Type B pancreatic cell (in vitro differentiated cells): ENCODE data around the gene LIMCH1. TPM values are rescaled to one million over a fixed set of nuclear protein-coding genes. Genes with fewer than 3 reads are reported as not detected.

Experiments
- DNase-seq: peaks from one replicate; pipeline ENCODE4 v3.0.0; 2021; ENCODE audit warnings: mixed read lengths; ENCODE audit not compliant: unreplicated experiment; ENCODE audit errors: extremely low spot score
- H3K27ac Mint-ChIP-seq: 2 replicates; pipeline ENCODE4 v1.8.0; 2021; ENCODE audit warnings: mild to moderate bottlenecking, mixed read lengths
- H3K27me3 Mint-ChIP-seq: 2 replicates; pipeline ENCODE4 v1.8.0; 2021; ENCODE audit warnings: mixed read lengths
- H3K36me3 Mint-ChIP-seq: 2 replicates; pipeline ENCODE4 v1.8.0; 2021; ENCODE audit warnings: mixed read lengths
- H3K4me1 Mint-ChIP-seq: one replicate; pipeline ENCODE4 v1.8.0; 2021; ENCODE audit warnings: mixed read lengths; ENCODE audit not compliant: unreplicated experiment
- H3K4me3 Mint-ChIP-seq: 2 replicates; pipeline ENCODE4 v1.8.0; 2021; ENCODE audit warnings: mild to moderate bottlenecking, mixed read lengths
- H3K9me3 Mint-ChIP-seq: 2 replicates; pipeline ENCODE4 v1.8.0; 2021; ENCODE audit warnings: mixed read lengths
- CTCF ChIP-seq: fragments of 200-600 bp; sonication (generic); conservative IDR thresholded peaks from 2 replicates; pipeline ENCODE4 v1.5.0; 2021; ENCODE audit warnings: antibody characterized with exemption, mild to moderate bottlenecking
- total RNA-seq: library from RNA; stranded (reverse); gene quantifications from 2 replicates; pipeline ENCODE4 v1.2.1, GENCODE V29; 2021; ENCODE audit warnings: low replicate concordance

The LIMCH1 gene
- total RNA-seq, 1 donor from 2014 or later: 67.9 TPM

GRCh38 chr4:41586675-41587225 is 48.8 kb downstream of the LIMCH1 start:
- no peak for DNase-seq
- Mint-ChIP-seq H3K36me3 (peaks cover 7% of the 10 kb centered on the region), H3K27ac (no peak overlapping the region), H3K4me3 (no peak overlapping the region), H3K4me1 (peaks cover 6% of the 10 kb centered on the region), H3K27me3 (no peaks in the 10 kb centered on the region), H3K9me3 (peaks cover 7% of the 10 kb centered on the region)
- no peak for TF ChIP-seq CTCF

GRCh38 chr4:41587286-41587685 is 49.3 kb downstream of the LIMCH1 start:
- Mint-ChIP-seq H3K4me1 (peaks cover 6% of the 10 kb centered on the region), H3K9me3 (peaks cover 7% of the 10 kb centered on the region)
- DNase-seq: no peak

GRCh38 chr4:41590591-41590990 is 52.6 kb downstream of the LIMCH1 start:
- Mint-ChIP-seq H3K9me3 (no peaks in the 10 kb centered on the region), H3K27ac (no peak overlapping the region), H3K4me3 (no peak overlapping the region), H3K36me3 (no peaks in the 10 kb centered on the region), H3K4me1 (peaks cover 6% of the 10 kb centered on the region), H3K27me3 (no peaks in the 10 kb centered on the region)
- no peak for DNase-seq
- TF ChIP-seq CTCF: no peak

More at GRCh38 chr4:41587286-41587685, 49.3 kb downstream of the LIMCH1 start:
- H3K36me3 Mint-ChIP-seq: peaks cover 7% of the 10 kb centered on the region
- no peak overlapping the region for H3K4me3 Mint-ChIP-seq
- H3K27ac Mint-ChIP-seq: no peak overlapping the region
- no peak for TF ChIP-seq CTCF
- H3K27me3 Mint-ChIP-seq: no peaks in the 10 kb centered on the region

GRCh38 chr4:41594432-41594831 is 56.5 kb downstream of the LIMCH1 start:
- DNase-seq: no peak
- no peak for TF ChIP-seq CTCF
- Mint-ChIP-seq H3K4me1 (peaks cover 17% of the 10 kb centered on the region), H3K27ac (no peak overlapping the region), H3K36me3 (no peaks in the 10 kb centered on the region), H3K9me3 (no peaks in the 10 kb centered on the region), H3K4me3 (no peak overlapping the region), H3K27me3 (no peaks in the 10 kb centered on the region)

- Mint-ChIP-seq H3K36me3 (no peaks in the 10 kb centered on the region), H3K27me3 (no peaks in the 10 kb centered on the region), H3K9me3 (no peaks in the 10 kb centered on the region), H3K27ac (no peak overlapping the region), H3K4me1 (peaks cover 37% of the 10 kb centered on the region), H3K4me3 (no peak overlapping the region)
- DNase-seq: no peak
- TF ChIP-seq CTCF: no peak
Observed at GRCh38 chr4:41597494-41597893, 59.5 kb downstream of the LIMCH1 start.

- H3K4me3 Mint-ChIP-seq: no peak overlapping the region
- TF ChIP-seq CTCF: no peak
- H3K4me1 Mint-ChIP-seq: peaks cover 47% of the 10 kb centered on the region
- no peaks in the 10 kb centered on the region for H3K9me3 Mint-ChIP-seq
- no peak overlapping the region for H3K27ac Mint-ChIP-seq
- H3K36me3 Mint-ChIP-seq: no peaks in the 10 kb centered on the region
- no peaks in the 10 kb centered on the region for H3K27me3 Mint-ChIP-seq
- no peak for DNase-seq
Observed at GRCh38 chr4:41598580-41598979, 60.6 kb downstream of the LIMCH1 start.
